GM12878 (cell line): ENCODE results near the gene CRYL1. TPM values are rescaled to one million over a fixed set of nuclear protein-coding genes. Genes with fewer than 3 reads are reported as not detected.
A peak's percentile ranks its signal among the peaks of the same experiment; 100 is the strongest.

ENCODE experiments used
- ATAC-seq: fragments of 200-7000 bp; cut with Tn5 transposase; 3 replicates; pipeline ENCODE4 v1.9.1; 2020; ENCODE audit warnings: mild to moderate bottlenecking, moderate library complexity
- BruUV-seq: library from RNA; stranded (reverse); fragments of 400-500 nt; replicated peaks from 2 replicates; lab custom pipeline; 2021; lab: Mats Ljungman, UMichigan
- CTCF ChIA-PET: fragments of 300-600 bp; sonication (Branson Sonifier 250); formaldehyde crosslinking; extraction: SDS; loops from one replicate; lab custom pipeline; 2021; ENCODE audit warnings: inconsistent platforms; lab: Yijun Ruan, JAX
- POLR2A ChIA-PET: fragments of 350-600 bp; formaldehyde crosslinking; extraction: SDS; loops from one replicate; lab custom pipeline; 2021; ENCODE audit warnings: inconsistent platforms; lab: Charles Lee
- RAD21 ChIA-PET: fragments of 300-600 bp; sonication (Branson Sonifier 250); formaldehyde crosslinking; loops from one replicate; lab custom pipeline; 2023; ENCODE audit warnings: antibody characterized with exemption; ENCODE audit not compliant: unreplicated experiment; lab: Charles Lee
- SMC1A ChIA-PET: fragments of 300-600 bp; sonication (Branson Sonifier 250); formaldehyde crosslinking; loops from one replicate; lab custom pipeline; 2023; ENCODE audit not compliant: unreplicated experiment, uncharacterized antibody; lab: Charles Lee
- DNase-seq: peaks from one replicate; pipeline ENCODE4 v3.0.0-alpha.2; 2011; ENCODE audit warnings: low read depth, low spot score
- FAIRE-seq: peaks from 3 replicates; lab custom pipeline; 2011; peaks lifted over from hg19 to GRCh38; lab: Jason Lieb, UNC
- H2AFZ ChIP-seq: 2 replicates; pipeline ENCODE4 v1.6.0; 2011; ENCODE audit warnings: low read depth, low read length, control low read depth; ENCODE audit not compliant: control insufficient read depth
- H3K27ac ChIP-seq: 2 replicates; pipeline ENCODE4 v1.5.1; 2011; ENCODE audit warnings: control low read depth; ENCODE audit not compliant: control insufficient read depth, insufficient read depth
- H3K27me3 ChIP-seq, 2 experiments: replicated peaks in 1 of 2; 2 replicates each; pipeline versions ENCODE4 v1.6.0 to v1.6.1; 2011; ENCODE audit warnings: low read length in 1 of 2; ENCODE audit not compliant: control insufficient read depth in 2 of 2, insufficient read depth in 2 of 2
- H3K36me3 ChIP-seq, 2 experiments: 2 replicates each; pipeline ENCODE4 v1.5.1; 2011; ENCODE audit warnings: low read length in 1 of 2; ENCODE audit not compliant: control insufficient read depth in 2 of 2, insufficient read depth in 2 of 2
- H3K4me1 ChIP-seq: 2 replicates; pipeline ENCODE4 v1.6.1; 2011; ENCODE audit warnings: mild to moderate bottlenecking, low read length, moderate library complexity, mixed read lengths; ENCODE audit not compliant: control insufficient read depth, insufficient read depth
- H3K4me2 ChIP-seq: 2 replicates; pipeline ENCODE4 v1.6.0; 2011; ENCODE audit warnings: control low read depth; ENCODE audit not compliant: control insufficient read depth, insufficient read depth
- H3K4me3 ChIP-seq: fragments of 200-600 bp; sonication (generic); 2 replicates; pipeline ENCODE4 v1.5.1; 2016
- H3K79me2 ChIP-seq: 2 replicates; pipeline ENCODE4 v1.6.0; 2011; ENCODE audit warnings: low read length; ENCODE audit not compliant: control insufficient read depth, insufficient read depth
- H3K9ac ChIP-seq: 2 replicates; pipeline ENCODE4 v1.8.0; 2011; ENCODE audit warnings: low read length, control low read depth, mixed read lengths; ENCODE audit not compliant: control insufficient read depth, insufficient read depth
- H3K9me3 ChIP-seq: replicated peaks from 3 replicates; pipeline ENCODE4 v1.5.1; 2011; ENCODE audit warnings: mild to moderate bottlenecking, low read length; ENCODE audit not compliant: control insufficient read depth, insufficient read depth
- H4K20me1 ChIP-seq: 2 replicates; pipeline ENCODE4 v1.6.0; 2011; ENCODE audit not compliant: control insufficient read depth, insufficient read depth
- ATF7 ChIP-seq: fragments of 450-650 bp; IDR thresholded peaks from 2 replicates; pipeline ENCODE4 v1.6.1; 2016; ENCODE audit warnings: low read depth, mild to moderate bottlenecking
- BCLAF1 ChIP-seq: fragments of 450-650 bp; IDR thresholded peaks from 2 replicates; pipeline ENCODE4 v1.6.1; 2017; ENCODE audit warnings: antibody characterized with exemption, mild to moderate bottlenecking, moderate library complexity
- GABPA ChIP-seq: IDR thresholded peaks from 2 replicates; pipeline ENCODE4 v1.6.1; 2014; ENCODE audit warnings: antibody characterized with exemption, low read depth, mild to moderate bottlenecking, inconsistent platforms
- HDAC6 ChIP-seq: fragments of 200-600 bp; sonication (generic); IDR thresholded peaks from one replicate; pipeline ENCODE4 v1.8.0; 2017; ENCODE audit warnings: antibody characterized with exemption; ENCODE audit not compliant: unreplicated experiment
- HDGF ChIP-seq: fragments of 450-650 bp; IDR thresholded peaks from 2 replicates; pipeline ENCODE4 v1.6.1; 2016; ENCODE audit warnings: antibody characterized with exemption
- MXI1 ChIP-seq: fragments of 150-350 bp; IDR thresholded peaks from 2 replicates; pipeline ENCODE4 v1.6.1; 2011; ENCODE audit warnings: low read depth, mild to moderate bottlenecking, inconsistent platforms, low read length, improper control_type of control experiment
- NR2C2 ChIP-seq: IDR thresholded peaks from 2 replicates; pipeline ENCODE4 v1.6.1; 2011; ENCODE audit warnings: borderline replicate concordance, low read depth; ENCODE audit not compliant: control insufficient read depth, insufficient read length
- PBX3 ChIP-seq: IDR thresholded peaks from 2 replicates; pipeline ENCODE4 v1.6.1; 2011; ENCODE audit warnings: mild to moderate bottlenecking, low read depth, low read length, moderate library complexity; ENCODE audit not compliant: insufficient replicate concordance
- RUNX3 ChIP-seq: IDR thresholded peaks from 2 replicates; pipeline ENCODE4 v1.6.1; 2012; ENCODE audit warnings: low read length, inconsistent platforms
- SKIL ChIP-seq: fragments of 450-650 bp; IDR thresholded peaks from 2 replicates; pipeline ENCODE4 v1.6.1; 2017; ENCODE audit warnings: mild to moderate bottlenecking, low read depth, inconsistent platforms; ENCODE audit not compliant: poor library complexity, severe bottlenecking
- WGBS: methylation state at CpG from one replicate; pipeline ENCODE4 v1.1.6; 2016; ENCODE audit warnings: low lambda C conversion rate; ENCODE audit not compliant: insufficient replicate concordance, insufficient coverage; ENCODE audit errors: missing lambda C conversion rate; 5-methylcytosine and 5-hydroxymethylcytosine counted together
- in situ Hi-C: fragments of 300-500 bp; cut with MboI; formaldehyde crosslinking; loops from 9 replicates; pipeline ENCODE4 v1.14.3; 2018; ENCODE audit warnings: mixed read lengths
- intact Hi-C: fragments of 100-400 bp; cut with micrococcal nuclease; formaldehyde crosslinking; loops from one replicate; pipeline ENCODE4 v1.14.2; 2022; ENCODE audit not compliant: unreplicated experiment
- polyA plus RNA-seq, 11 experiments: library from polyadenylated mRNA; depleted of rRNA in 4 of 11; unstranded in 6 of 11; stranded (reverse) in 5 of 11; fragments of >200 nt; fragmentation: Nextera tagmentation in 4 of 11; fragmentation: Illumina TruSeq in 1 of 11; extraction: Ambion mirVana in 4 of 11; extraction: Trizol in 1 of 11; gene quantifications; 1 replicate in 1 of 11; 2 replicates in 10 of 11; pipeline versions ENCODE4 v1.2.1 to v1.2.3, GENCODE V29; 2011 to 2016; ENCODE audit warnings: inconsistent platforms in 2 of 11, missing spikeins in 2 of 11, low read depth in 1 of 11
- total RNA-seq, 4 experiments: library from RNA; depleted of rRNA in 3 of 4; stranded (reverse); fragments of >200 nt in 3 of 4; fragmentation: Illumina TruSeq in 1 of 4; extraction: Trizol in 1 of 4; gene quantifications; 2 replicates each; pipeline versions ENCODE4 v1.2.1 to v1.2.3, GENCODE V29; 2013 to 2021

CRYL1 gene
- total and polyA plus RNA-seq, 10 of the 15 experiments (the other 5 are each of a cell fraction or from before 2014, with no cell fraction given) = 5.5 to 36.7 (median 12.2) TPM

DNA sequence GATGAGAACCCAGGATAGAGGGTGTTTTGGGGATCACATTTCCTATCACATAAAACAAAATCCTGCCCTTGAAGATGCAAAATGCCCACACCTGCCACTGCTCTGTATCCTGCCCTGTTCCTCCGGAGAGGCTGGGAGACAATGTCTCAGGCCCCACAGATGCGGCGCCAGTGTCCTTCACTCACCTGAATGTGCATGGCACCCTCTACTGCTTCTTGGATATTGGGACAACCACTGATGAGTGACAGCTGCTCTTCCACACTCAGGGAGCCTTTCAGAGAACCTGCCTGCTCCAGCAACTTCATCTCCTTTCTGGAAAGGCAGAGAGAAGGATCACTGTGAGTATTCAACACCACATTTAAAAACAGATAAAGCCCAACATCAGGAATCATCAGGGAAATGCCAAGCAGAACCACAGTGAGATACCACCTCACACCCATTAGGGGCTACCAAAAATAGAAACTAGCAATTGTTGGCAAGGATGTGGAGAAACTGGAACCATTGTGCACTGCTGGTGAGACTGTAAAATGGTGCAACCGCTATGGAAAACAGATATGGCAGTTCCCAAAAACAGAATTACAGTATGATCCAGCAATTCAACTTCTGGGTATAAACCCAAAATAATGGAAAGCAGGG, 36.4 kb downstream of the CRYL1 start (continued):
- peak; percentile 88 for TF ChIP-seq PBX3
- TF ChIP-seq MXI1 = no peak

DNA sequence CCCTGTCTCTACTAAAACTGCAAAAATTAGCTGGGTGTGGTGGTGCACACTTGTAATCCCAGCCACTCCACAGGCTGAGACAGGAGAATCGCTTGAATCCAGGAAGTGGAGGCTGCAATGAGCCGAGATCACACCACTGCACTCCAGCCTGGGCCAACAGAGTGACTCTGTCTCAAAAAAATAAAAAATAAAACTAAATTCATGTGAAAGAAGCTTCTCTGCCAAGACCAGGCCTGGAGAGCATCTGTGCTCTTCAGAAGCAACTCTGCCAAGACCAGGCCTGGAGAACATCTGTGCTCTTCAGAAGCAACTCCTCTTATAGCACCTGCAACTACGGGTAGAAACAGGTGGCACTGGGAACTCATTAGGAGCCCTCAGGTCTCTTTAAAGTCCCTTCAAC, 37.7 kb downstream of the CRYL1 start:
- Histone ChIP-seq H3K4me2 (no peak overlapping the region), H3K79me2 (no peaks in the 10 kb centered on the region), H3K9ac (no peak overlapping the region), H3K4me3 (no peak overlapping the region), H3K27ac (no peak overlapping the region), H3K9me3 (no peaks in the 10 kb centered on the region), H4K20me1 (no peaks in the 10 kb centered on the region), H3K27me3 (no peaks in the 10 kb centered on the region), H2AFZ (no peak overlapping the region), H3K4me1 (no peaks in the 10 kb centered on the region), H3K36me3 (no peaks in the 10 kb centered on the region; a peak in 1 of 4 replicates)
- FAIRE-seq (no peak), DNase-seq (no peak), ATAC-seq (no peak)
- 93% methylated on average over 3 of the region's 3 CpGs for WGBS
- in situ Hi-C loops = no loop called here
- CTCF ChIA-PET = interaction anchor here (0.7 to 9.0 kb wide), 10 partner anchors 10 to 454 kb away, joined by 3 to 101 read pairs (median 4); no protein-coding TSS in a partner anchor
- intact Hi-C loops = loop anchor here (5.0 kb wide), 1 partner anchor 66 kb away; no protein-coding TSS in a partner anchor
- BruUV-seq = no TSS peak
- POLR2A ChIA-PET = no interaction called here
- RAD21 ChIA-PET = interaction anchor here (0.7 to 2.3 kb wide), 2 partner anchors 190 to 291 kb away, joined by 3 to 10 read pairs; no protein-coding TSS in a partner anchor
- SMC1A ChIA-PET = interaction anchor here (1.1 to 4.0 kb wide), 6 partner anchors 25 to 306 kb away, joined by 3 to 27 read pairs (median 4); no protein-coding TSS in a partner anchor
- TF ChIP-seq HDAC6 = no peak
- no peak for TF ChIP-seq NR2C2
- no peak for TF ChIP-seq HDGF
- no peak for TF ChIP-seq ATF7
- no peak for TF ChIP-seq GABPA
- no peak for TF ChIP-seq RUNX3
- no peak for TF ChIP-seq BCLAF1
- no peak for TF ChIP-seq SKIL
